Activated gamma-delta T cell treated with Interleukin-2 at 50 U/mL for 16 hours (primary cell): Measurements from ENCODE around the gene HOXC9.

ENCODE experiments used
- DNase-seq: peaks from one replicate; pipeline ENCODE4 v3.0.0-alpha.2; 2020

The HOXC9 gene

GRCh38 chr12:53989227-53990113 is 10.5 kb upstream of the HOXC9 start:
- no peak for DNase-seq

GRCh38 chr12:53990311-53991076 is 9.5 kb upstream of the HOXC9 start:
- DNase-seq: no peak

- no peak for DNase-seq
Measured at GRCh38 chr12:53991077-53991460, 8.9 kb upstream of the HOXC9 start.

- DNase-seq: no peak
Measured at GRCh38 chr12:53992377-53992889, 7.5 kb upstream of the HOXC9 start.

GRCh38 chr12:53993162-53994008 is 6.6 kb upstream of the HOXC9 start:
- DNase-seq: no peak

GRCh38 chr12:53994009-53994263 is 6.0 kb upstream of the HOXC9 start:
- no peak for DNase-seq

GRCh38 chr12:53994264-53995001 is 5.5 kb upstream of the HOXC9 start:
- DNase-seq: no peak

GRCh38 chr12:53995002-53995377 is 5.0 kb upstream of the HOXC9 start:
- DNase-seq: no peak

- no peak for DNase-seq
Measured at GRCh38 chr12:53995378-53996239, 4.4 kb upstream of the HOXC9 start.

- no peak for DNase-seq
Measured at GRCh38 chr12:53996240-53997203, 3.4 kb upstream of the HOXC9 start.

- no peak for DNase-seq
Measured at GRCh38 chr12:53997204-53998109, 2.5 kb upstream of the HOXC9 start.

- no peak for DNase-seq
Measured at GRCh38 chr12:53998110-53998899, 1.7 kb upstream of the HOXC9 start.

- DNase-seq: no peak
Measured at GRCh38 chr12:53998900-53999236, 1.1 kb upstream of the HOXC9 start.

GRCh38 chr12:53999559-54000115 is 324 bp upstream of the HOXC9 start:
- DNase-seq: no peak

GRCh38 chr12:54001283-54002187 is 1.6 kb downstream of the HOXC9 start:
- no peak for DNase-seq

GRCh38 chr12:54002278-54002914 is 2.4 kb downstream of the HOXC9 start:
- DNase-seq: no peak
